GM10847 (cell line): ENCODE results near the gene TK2.

Experiments used
- POLR2A ChIP-seq: IDR thresholded peaks from 2 replicates; pipeline ENCODE4 v1.6.1; 2011; ENCODE audit not compliant: insufficient read length; ENCODE audit errors: extremely low read depth

The TK2 gene

DNA sequence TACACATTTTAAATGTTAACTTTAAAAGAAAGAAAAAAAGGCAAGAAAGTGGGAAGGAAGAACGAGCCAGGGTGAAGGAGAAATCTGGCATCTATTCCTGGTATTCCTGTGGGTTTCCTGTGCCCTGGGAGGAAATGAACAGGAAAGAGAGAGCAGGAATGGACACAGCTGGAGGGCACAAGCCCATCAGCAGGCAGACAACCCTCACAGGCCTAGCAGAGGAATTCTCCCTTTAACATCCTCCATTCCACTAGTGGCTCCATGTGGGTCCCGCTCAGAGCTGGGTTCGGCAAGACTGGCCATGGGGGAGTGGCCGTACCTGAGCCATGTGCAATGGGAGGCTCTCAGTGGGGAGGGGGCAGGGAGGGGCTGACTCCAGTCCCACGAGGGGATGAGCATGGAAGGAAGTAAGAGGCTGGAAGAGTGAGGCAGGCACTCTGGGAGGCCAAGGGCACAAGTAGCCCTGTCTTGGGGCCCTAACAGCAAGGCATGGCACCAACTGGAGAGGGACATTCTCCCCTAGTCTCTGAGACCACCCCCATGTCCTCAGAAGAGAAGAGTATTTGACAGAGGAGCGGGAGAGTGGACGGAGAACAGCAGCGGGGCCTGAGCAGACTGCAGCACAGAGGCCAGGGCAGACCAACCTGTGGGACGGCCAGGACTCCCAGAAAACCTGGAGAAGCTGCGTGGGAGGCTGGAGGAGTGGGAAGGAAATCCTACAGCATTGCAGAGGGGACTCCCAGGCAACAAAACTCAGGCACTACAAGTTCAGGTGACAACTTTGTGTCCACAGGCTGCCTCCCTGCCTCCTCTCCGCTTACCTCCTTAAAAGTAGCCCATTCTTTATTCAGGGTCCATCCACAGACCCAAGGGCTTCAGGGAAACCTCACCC is 30.2 kb downstream of the TK2 start:
- no peak for TF ChIP-seq POLR2A

DNA sequence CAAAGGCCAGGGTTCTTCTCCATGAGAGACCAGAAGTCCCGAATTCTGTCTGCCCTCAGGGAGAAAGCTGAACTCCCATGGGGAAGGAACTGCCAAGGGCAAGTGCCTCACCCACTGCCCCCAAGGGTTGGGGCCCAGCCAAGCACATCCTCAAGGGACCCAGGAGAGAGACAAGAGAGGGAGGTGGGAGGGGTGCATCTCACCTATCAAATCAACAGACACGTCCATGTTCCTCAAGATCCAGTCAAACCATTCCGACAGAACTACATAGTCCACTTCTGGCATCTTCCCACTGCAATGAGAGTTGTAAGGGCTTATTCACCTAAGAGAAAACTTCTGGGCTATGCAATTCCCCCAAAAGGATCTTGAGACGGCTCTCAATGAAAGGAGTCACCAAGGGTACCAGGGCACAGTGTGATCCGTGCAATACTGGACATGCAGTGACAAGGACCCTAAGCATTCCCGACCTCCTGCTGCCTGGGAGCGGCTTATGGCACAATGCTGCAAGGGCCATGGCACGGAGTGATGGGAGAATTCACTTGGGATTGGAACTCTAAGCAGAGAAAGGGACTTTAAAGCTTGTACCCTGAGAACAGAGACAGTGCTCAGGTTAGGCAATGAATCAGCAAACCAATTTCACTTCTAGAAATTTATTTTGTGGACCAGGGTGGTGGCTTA is 32.2 kb downstream of the TK2 start:
- no peak for TF ChIP-seq POLR2A

DNA sequence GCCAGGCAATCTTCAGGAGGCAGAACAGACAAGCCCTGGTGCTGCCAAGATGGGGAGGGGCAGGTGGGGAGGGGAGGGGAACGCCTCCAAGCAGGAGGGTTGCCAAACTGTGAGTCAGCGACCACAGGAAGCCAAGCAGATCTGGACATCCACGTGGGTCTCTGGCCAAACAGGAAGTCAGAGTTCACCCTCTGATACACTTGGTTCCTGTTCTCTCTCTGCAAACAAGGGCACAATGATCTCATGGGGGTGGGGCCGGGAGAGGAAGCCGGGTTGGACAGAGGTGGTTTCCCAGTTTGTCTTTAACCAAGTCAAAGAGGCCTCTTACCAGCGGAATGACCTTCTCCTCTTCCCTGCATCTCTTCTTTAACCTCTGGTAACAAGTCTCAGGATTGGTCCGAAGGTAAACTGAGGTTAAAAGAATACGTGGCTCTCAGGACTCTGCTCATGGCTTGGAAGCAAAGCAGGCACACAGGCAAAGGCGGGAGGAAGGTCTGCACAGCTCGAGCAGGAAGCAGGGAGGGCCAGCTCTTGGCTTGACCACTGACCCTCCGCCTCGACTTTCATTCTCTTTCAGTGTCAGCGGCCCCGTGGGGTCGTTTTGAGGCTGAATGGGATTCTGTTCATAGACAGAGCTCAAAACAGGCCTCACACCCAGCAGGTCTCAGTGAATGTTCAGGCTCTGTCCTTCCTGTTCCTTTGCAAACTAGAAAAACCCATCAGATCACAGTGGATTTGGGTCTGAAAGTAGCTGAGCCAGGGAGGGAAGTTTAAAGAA is 32.9 kb downstream of the TK2 start:
- no peak for TF ChIP-seq POLR2A

DNA sequence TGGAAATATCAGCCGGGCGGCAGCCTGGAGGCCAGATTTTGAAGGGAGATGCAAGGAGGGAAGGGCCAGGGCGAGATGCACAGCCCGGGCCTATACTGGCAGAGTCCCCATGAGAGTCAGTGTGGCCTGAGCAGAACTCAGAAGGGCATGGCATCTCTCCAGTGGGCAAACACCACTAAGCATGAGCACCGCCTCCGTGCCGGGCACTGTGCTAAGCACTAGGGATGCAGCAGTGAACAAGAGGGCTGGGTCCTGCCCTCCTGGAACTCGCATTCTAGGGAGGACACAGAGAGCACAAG is 33.5 kb downstream of the TK2 start:
- TF ChIP-seq POLR2A = no peak

DNA sequence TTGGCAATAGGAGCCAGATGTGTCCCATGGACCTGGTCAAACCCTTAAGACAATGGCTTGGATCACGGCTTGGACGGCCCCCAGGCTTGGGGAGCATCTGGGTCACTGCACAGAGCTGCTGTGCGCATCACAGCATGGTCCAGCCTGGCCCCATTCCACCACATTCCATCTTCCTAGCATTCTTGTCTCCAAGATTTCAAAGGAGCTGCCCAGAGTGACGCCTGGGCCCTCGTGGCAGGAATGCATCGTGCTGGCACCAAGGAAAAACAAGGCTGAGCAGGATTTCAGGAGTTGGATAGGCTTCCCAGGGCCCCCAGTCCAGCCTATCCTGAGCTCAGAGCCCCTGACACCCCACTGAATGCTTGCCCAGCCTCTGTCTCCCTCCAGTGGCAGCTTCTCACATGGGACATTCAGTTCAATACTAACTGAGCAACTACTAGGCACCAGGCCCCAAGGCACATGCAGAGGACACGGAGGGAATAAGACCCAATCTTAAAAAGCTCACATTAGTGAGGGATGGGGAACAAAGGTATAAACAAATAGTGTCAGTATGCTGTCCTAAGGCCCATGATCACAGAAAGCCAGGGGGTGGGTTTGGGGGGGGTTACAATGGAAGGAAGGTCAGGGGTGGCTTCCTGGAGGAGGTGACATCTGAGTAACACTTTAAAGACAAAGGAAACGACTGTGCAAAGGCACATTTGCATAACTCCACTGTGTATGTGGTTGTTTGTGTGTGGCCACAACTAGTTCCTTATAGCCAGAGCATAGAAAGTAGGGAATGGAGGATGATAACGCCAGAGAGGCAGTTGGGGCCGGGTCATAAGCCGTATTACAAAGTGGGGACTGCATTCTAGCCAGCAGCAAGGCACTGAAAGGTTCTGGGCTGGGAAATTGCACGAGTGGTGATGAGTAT is 34.1 kb downstream of the TK2 start:
- no peak for TF ChIP-seq POLR2A

DNA sequence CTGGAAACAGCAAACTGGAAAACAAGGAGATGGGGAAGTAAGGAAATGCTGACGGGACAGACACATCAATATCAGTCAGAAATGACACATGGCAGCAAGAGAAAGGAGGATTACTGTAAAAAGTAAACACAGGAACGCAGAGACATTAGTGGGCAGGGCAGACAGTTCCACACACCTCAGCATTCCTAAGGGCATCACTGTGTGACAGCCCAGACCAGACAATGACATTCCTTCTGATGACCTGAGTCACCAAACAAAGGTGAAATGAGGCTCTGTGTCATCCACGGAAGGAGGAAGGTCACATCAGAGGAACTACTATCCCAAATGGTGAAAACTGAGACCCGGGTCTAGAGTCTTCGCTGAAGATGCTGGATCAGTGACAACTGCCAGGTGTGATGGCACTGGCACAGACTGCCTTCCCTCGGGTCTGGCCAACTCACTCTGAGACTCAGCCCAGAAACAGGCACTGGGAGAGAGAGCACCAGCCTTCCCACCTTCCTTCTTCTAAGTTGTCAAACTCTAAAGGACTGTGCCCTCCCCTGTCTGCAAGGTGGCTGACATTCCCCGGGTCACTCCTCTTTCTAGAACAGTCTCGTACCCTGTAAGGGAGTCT is 36.7 kb downstream of the TK2 start:
- no peak for TF ChIP-seq POLR2A

DNA sequence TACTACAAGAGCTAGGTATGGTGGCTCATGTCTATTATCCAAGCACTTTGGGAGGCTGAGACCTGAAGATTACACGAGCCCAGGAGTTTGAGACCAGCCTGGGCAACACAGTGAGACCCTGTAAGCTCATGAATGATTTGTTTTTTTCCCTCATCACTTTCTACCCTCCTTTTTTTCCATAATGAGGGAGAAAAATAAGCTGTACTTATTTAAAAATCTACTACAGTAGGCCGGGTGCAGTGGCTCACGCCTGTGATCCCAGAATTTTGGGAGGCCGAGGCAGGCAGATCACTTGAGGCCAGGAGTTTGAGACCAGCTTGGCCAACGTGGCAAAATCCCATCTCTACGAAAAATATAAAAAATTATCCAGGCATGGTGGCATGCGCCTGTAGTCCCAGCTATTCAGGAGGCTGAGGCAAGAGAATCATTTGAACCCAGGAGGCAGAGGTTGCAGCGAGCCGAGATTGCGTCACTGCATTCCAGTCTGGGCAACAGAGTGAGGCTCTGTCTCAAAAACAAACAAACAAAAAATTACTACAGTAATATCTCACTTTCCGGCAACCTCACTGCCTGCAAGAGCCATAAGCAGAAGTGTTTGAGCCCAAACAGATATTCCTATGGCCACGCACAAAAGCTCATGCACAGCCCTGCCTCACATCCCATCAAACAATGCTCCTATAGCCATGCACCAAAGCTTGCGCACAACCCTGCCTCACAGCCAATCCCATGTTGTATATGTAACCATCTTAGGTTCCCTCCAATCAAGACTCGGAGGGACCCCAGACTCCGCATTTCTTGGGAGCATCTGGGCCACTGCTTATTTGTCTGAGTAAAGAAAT is 37.4 kb downstream of the TK2 start:
- TF ChIP-seq POLR2A = no peak

DNA sequence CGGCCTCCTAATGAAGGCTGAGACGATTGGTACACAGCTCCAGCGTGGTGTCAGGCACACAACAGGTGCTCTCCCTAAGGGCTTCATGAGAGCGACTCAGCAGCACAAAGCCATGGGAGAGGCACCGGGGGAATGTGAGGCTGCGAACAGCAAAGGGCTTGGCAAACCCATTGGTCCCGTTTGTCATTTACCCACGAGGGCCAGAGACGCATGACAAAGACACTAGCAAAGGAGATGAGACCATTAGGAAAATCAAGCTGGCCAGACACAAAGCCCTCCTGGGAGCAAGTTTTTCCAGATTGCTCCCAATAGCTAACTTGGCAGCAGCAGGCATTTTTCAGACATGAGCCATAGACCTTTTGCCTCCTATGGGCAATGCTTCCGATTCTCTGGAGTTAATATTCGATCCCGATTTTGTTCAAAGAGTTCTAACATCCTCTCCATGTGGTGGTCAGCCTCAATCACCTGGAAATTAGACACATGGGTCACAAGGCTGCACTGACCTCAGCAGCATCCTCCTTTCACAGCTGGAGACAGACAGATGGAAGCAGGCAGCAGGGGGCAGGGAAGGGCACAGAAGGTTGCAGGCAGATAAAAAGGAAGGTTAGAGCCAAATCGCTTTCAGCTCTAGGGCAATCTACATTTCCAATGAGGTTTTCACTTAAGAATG is 38.2 kb downstream of the TK2 start:
- no peak for TF ChIP-seq POLR2A

DNA sequence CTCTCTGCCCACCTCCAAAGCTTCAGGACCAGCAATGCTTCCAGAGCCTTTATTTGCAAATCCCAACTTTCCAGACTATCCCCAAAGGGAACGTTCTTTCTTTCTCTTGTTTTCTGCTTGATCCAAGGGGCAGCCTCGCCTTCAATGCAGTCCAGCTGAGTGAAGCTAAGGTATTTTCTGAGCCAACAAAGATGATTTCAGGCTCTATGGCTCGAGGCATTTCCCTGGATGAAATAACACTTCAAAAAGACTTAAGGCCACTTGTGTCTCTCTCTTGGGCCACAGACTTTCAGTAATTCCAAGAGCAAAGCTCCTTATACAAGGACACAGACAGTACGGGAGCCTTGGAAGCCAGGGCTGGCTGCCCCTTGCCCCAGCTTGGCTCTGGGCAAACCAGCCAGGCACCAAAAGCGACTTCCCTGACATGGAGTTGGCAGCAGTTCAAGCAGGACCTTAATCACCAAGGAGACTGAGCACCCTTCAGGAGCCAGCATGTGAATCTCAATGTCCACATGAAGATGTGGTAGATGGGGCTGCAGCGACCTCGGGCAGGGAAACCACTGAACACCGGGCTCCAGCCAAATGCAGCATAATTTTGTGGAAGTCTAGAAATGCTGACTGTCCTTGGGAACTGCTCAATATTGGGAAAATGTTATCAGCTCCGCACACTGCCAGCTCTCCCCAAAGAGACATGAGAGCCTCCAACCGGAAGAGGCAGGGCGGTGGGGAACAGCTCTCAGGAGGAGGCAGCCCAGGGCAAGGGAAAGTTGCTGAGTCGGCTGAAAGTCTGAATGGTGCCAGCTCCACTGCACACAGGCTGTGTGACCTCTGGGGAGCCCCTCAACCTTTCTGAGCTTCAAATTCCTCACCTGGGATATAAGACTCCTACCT is 39.0 kb downstream of the TK2 start:
- TF ChIP-seq POLR2A = no peak

DNA sequence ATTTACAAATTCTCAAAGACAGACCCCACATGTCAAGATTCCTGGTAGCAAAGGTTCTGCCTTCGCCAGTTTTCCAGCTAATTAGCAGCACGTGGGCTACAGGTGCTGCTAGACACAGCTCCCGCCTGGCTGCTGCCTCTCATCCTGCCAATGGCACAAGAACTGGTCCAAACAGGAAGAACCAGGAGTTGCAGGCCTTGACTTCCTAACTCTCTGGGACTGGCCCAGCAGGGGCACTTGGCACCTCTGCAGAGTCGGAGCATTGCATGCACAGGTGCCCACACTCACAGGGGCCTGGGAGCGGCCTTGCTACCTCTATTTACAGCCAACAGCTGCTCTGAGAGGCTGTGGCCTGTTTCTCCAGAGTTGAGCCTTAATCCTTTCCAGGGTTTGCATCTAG is 39.6 kb downstream of the TK2 start:
- TF ChIP-seq POLR2A = no peak

DNA sequence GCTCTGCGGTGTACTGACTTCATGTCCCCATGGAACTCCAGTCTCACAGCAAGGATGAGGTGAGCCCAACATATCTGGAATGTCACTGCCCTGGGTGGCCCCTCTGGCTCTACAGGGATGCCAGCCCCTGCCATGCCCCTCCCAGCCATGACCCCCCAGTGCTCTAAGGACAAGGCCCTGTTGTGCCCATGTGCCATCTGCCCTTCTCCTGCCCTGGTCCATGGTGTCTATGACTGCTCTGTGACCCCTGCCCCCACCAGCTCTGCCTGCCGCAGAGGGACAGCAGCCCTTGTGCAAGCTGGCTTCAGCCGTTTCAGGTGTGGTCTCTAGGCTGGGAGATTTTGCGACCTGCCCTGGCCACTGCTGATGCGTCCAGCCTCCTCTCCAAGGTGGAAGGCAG is 40.3 kb downstream of the TK2 start:
- TF ChIP-seq POLR2A = no peak

DNA sequence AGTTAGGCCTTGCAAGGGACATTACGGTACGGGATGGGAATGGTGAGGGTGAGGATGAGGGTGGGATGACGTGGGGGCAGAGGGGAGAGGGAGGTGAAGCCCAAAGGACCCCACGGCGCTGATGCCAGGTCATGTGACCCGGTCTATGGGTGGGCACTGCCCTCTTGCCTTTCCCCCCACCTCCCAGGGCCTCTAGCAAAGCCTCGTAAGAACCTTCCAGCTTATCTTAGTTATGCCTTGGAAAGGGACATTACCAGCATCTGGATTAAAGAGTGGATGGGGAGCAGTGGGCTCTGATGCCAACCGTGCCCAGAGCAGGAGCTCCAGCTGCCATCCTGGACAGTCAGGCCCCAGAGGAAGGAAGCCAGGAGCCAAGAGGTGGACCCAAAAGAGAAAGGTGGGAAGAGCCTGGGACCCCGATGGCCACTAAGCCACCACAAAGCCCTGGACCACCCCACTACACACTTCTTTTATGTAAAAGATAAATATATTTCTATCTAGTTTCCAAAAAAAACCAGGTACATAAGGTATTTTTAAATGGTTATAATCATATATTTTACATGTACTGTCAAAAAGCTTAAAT is 40.9 kb downstream of the TK2 start:
- TF ChIP-seq POLR2A = no peak
